Lower lobe of right lung (tissue), 2 donors: ENCODE results near the gene TMEM184B. TPM values are rescaled to one million over a fixed set of nuclear protein-coding genes. Genes with fewer than 3 reads are reported as not detected.
"Not testable (repeated sequence)": the region's sequence is repeated elsewhere in the genome, so short reads cannot be mapped to it uniquely, and the experiment has no call there.

Experiments
- ATAC-seq, 2 donors: fragments of 200-7000 bp; cut with Tn5 transposase; one replicate each; pipeline ENCODE4 v1.9.1; 2020 to 2022; ENCODE audit warnings: mild to moderate bottlenecking in 2 of 2, moderate library complexity in 2 of 2
- DNase-seq: peaks from one replicate; pipeline ENCODE4 v3.0.0-alpha.2; 2020
- H3K27ac ChIP-seq: fragments of 200-600 bp; one replicate; pipeline ENCODE4 v1.8.0; 2022
- H3K27me3 ChIP-seq: fragments of 200-600 bp; one replicate; pipeline ENCODE4 v1.8.0; 2022; ENCODE audit warnings: low read depth
- H3K36me3 ChIP-seq: fragments of 200-600 bp; one replicate; pipeline ENCODE4 v1.8.0; 2022; ENCODE audit warnings: mild to moderate bottlenecking
- H3K4me1 ChIP-seq: fragments of 200-600 bp; one replicate; pipeline ENCODE4 v1.8.0; 2022
- H3K4me3 ChIP-seq: fragments of 200-600 bp; one replicate; pipeline ENCODE4 v1.8.0; 2022; ENCODE audit warnings: mild to moderate bottlenecking
- H3K9me3 ChIP-seq: fragments of 200-600 bp; one replicate; pipeline ENCODE4 v1.8.0; 2022
- CTCF ChIP-seq: fragments of 200-600 bp; IDR thresholded peaks from one replicate; pipeline ENCODE4 v1.8.0; 2022; ENCODE audit warnings: antibody characterized with exemption, mild to moderate bottlenecking
- intact Hi-C: fragments of 100-400 bp; cut with DNase I; formaldehyde crosslinking; loops from one replicate; pipeline ENCODE4 v1.11.0; 2022
- total RNA-seq: library from RNA; stranded (reverse); fragmentation: NEBNext Ultra II Directional; extraction: Animal tissue kit (Norgen Biotek cat#: 25700); gene quantifications from one replicate; pipeline ENCODE4 v1.2.1, GENCODE V29; 2021
- donor health status: DM: no; HTN: yes; CAD: no; lungs with severe emphysema.

TMEM184B gene
- total RNA-seq, 1 donor from 2014 or later, result 77.7 TPM

GRCh38 chr22:38180841-38181452 is 91.9 kb downstream of the TMEM184B start:
- H3K4me3 ChIP-seq, result peak overlapping the region; percentile 71
- no peaks in the 10 kb centered on the region for H3K27me3 ChIP-seq
- peak; percentile 28 to 35 for ATAC-seq
- no peak for TF ChIP-seq CTCF
- peak; percentile 72 for DNase-seq
- peaks cover 52% of the 10 kb centered on the region for H3K4me1 ChIP-seq
- H3K9me3 ChIP-seq, result no peaks in the 10 kb centered on the region
- H3K36me3 ChIP-seq, result no peaks in the 10 kb centered on the region
- intact Hi-C loops, result no loop called here
- H3K27ac ChIP-seq, result peak overlapping the region; percentile 88

- ATAC-seq, H3K36me3 ChIP-seq, H3K27me3 ChIP-seq, H3K4me3 ChIP-seq, H3K9me3 ChIP-seq, intact Hi-C loops, DNase-seq: not testable (repeated sequence)
- peaks cover 67% of the 10 kb centered on the region for H3K4me1 ChIP-seq
- H3K27ac ChIP-seq, result peak overlapping the region; percentile 79
Measured at GRCh38 chr22:38178605-38178937, 94.2 kb downstream of the TMEM184B start.

- no peaks in the 10 kb centered on the region for H3K36me3 ChIP-seq
- peak; percentile 48 for DNase-seq
- peak in 1 of 2 donors; percentile 15 for ATAC-seq
- intact Hi-C loops, result no loop called here
- H3K27me3 ChIP-seq, result no peaks in the 10 kb centered on the region
- no peaks in the 10 kb centered on the region for H3K9me3 ChIP-seq
- H3K27ac ChIP-seq, result peak overlapping the region; percentile 79
- H3K4me3 ChIP-seq, result no peak overlapping the region
- no peak for TF ChIP-seq CTCF
- peaks cover 73% of the 10 kb centered on the region for H3K4me1 ChIP-seq
Measured at GRCh38 chr22:38177926-38178604, 94.7 kb downstream of the TMEM184B start.

GRCh38 chr22:38177571-38177925 is 95.3 kb downstream of the TMEM184B start:
- H3K4me1 ChIP-seq, result peaks cover 78% of the 10 kb centered on the region
- H3K9me3 ChIP-seq, DNase-seq, H3K4me3 ChIP-seq, H3K36me3 ChIP-seq, intact Hi-C loops, H3K27me3 ChIP-seq, ATAC-seq: not testable (repeated sequence)
- peak overlapping the region; percentile 79 for H3K27ac ChIP-seq

GRCh38 chr22:38177044-38177443 is 95.8 kb downstream of the TMEM184B start:
- peak; percentile 14 for DNase-seq
- peaks cover 78% of the 10 kb centered on the region for H3K4me1 ChIP-seq

GRCh38 chr22:38176170-38176741 is 96.6 kb downstream of the TMEM184B start:
- peaks cover 75% of the 10 kb centered on the region for H3K4me1 ChIP-seq
- H3K27ac ChIP-seq, result peak overlapping the region; percentile 79

More at GRCh38 chr22:38177044-38177443, 95.8 kb downstream of the TMEM184B start:
- H3K4me3 ChIP-seq, result no peak overlapping the region
- H3K36me3 ChIP-seq, result no peaks in the 10 kb centered on the region
- no peak for ATAC-seq
- peak overlapping the region; percentile 79 for H3K27ac ChIP-seq
- intact Hi-C loops, result no loop called here
- H3K9me3 ChIP-seq, result no peaks in the 10 kb centered on the region
- no peak for TF ChIP-seq CTCF
- H3K27me3 ChIP-seq, result no peaks in the 10 kb centered on the region

More at GRCh38 chr22:38176170-38176741, 96.6 kb downstream of the TMEM184B start:
- intact Hi-C loops, result no loop called here
- H3K4me3 ChIP-seq, result no peak overlapping the region
- ATAC-seq (peak; percentile 21 to 30), DNase-seq (peak; percentile 79)
- TF ChIP-seq CTCF, result no peak
- no peaks in the 10 kb centered on the region for H3K36me3 ChIP-seq
- no peaks in the 10 kb centered on the region for H3K9me3 ChIP-seq
- no peaks in the 10 kb centered on the region for H3K27me3 ChIP-seq
